ENCODE data around the gene PRSS48.
"Not testable (repeated sequence)": the region's sequence is repeated elsewhere in the genome, so short reads cannot be mapped to it uniquely, and the experiment has no call there.

Gene PRSS48

DNA sequence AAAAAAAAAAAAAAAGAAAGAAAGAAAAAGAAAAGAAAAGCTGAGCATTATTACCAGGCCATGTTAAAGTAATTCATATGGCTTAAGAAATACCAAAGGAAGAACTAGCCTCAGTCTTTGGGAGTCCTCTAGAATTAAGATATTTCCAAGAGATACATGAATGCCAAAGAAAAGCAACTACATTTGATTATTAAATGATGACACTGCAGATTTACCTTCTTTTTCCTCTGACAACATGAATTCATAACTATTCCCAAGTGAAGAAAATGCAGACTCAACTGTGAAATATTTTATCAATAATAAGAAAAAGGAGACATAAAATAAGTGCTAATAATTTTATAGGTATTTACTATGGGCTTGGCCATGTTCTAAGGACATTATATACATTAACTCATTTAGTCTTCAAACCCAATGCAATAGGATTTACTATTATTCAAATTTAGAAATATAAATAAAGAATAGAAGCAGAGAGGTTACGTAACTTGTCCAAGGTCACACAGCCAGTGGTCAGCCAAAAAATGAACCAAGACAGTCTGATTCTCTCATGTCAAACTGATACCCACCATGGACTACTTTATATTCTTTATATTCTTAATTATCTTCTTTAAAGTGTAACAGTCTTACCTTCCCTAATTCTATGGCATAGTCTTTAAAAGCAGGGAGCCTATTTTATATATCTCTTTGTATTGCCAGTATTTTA lies 41.5 kb downstream of the PRSS48 start:
- no peak for DNase-seq (ENCODE audit: low spot score)

DNA sequence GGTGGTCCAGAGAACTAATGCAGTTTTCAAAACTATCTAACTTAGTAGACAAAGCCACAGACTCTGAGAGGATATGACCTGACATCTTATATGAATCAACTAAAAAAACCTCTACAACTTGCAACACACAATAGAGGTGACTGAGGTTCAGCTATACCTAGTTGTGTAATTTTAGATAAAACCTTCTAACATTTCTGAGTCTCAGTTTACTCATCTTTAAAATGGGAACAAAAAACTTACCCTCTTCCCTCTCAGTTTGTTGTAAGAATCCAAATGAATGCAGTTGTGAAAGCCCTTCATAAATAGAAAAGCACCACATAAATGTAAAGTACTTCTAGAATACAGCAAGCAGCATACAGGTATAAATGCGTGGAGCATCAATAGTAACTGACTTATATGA lies 42.5 kb downstream of the PRSS48 start:
- no peak for DNase-seq (ENCODE audit: low spot score)

- DNase-seq (ENCODE audit: low spot score) = no peak
Measured at GRCh38 chr4:151321586-151321985, 44.6 kb downstream of the PRSS48 start.

DNA sequence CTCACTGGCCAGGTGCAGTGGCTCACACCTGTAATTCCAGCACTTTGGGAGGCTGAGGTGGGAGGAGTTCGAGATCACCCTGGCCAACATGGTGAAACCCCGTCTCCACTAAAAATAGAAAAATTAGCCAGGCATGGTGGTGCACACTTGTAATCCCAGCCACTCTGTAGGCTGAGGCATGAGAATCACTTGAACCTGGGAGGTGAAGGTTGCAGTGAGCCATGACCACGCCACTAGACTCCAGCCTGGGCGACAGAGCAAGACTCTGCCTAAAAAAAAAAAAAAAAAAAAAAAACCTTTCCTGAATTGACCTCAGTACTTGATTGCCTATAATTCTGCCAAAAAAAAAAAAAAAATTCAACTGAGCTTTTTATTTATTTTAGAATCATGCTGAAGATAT lies 45.2 kb downstream of the PRSS48 start:
- DNase-seq (ENCODE audit: low spot score) = not testable (repeated sequence)

GRCh38 chr4:151322570-151322969 lies 45.6 kb downstream of the PRSS48 start:
- DNase-seq (ENCODE audit: low spot score) = no peak

DNA sequence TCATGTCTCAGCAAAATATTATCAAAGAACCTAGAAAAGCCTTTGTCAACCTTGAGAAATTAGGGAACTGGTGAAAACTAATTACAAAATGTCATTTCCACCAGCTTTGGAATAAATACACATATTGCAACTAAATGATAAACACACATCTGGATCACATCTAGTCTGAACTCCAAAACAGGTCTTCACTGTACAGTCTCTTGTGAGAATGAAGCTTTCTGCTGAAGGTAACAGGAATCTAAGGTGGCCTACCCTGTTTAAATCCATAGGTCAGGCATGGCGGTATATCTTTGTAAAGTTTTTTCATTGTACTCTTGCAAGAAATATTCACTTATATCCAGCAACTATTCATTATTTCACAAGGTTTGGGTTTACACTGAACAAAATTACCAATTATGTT lies 46.7 kb downstream of the PRSS48 start:
- DNase-seq (ENCODE audit: low spot score) = no peak

- DNase-seq (ENCODE audit: low spot score) = no peak
Measured at GRCh38 chr4:151324124-151324751, 47.3 kb downstream of the PRSS48 start.

GRCh38 chr4:151324752-151325110 lies 47.8 kb downstream of the PRSS48 start:
- no peak for DNase-seq (ENCODE audit: low spot score)

- no peak for DNase-seq (ENCODE audit: low spot score)
Measured at GRCh38 chr4:151325111-151325948, 48.4 kb downstream of the PRSS48 start, which contains the start of gene SH3D19. SH3D19 (minus strand) TSS chr4:151325605; CDS start chr4:151325352, 253 bp downstream.

- no peak for DNase-seq (ENCODE audit: low spot score)
Measured at GRCh38 chr4:151325949-151326246, 48.9 kb downstream of the PRSS48 start.

DNA sequence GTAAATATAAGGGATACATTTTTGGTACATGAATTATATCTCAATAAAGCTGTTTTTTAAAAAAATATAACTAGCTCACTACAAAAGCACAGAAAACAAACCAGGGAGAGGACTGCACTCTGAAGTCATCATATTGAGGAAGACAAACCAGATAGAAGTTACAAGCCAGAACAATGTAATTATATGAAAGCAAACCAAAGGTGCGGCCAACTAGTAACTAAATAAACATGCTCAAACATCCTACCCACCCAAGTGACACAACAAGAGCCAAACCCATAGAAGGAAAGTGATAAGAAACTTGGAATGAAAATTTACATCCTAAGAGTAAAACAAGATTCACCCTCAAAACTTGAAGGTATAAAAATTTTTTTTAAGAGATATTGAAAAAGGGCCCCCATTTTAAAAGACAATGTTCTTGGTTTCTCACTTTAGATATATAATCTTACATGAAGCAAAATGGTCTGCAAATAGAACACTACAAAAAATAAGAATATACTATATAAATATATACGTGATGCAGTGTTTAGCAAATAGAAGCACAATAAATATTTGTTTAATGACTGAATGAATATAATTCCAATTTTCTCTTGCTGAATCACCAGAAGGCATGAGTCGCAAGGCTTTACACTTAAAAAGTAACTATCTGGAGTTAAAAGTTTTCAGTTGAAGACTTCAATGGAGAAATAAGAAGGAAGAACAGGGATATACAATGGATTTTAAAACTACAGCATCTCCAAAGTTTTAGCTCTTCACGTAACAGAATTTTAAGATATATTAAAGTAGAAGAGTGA lies 52.5 kb downstream of the PRSS48 start:
- no peak for DNase-seq (ENCODE audit: low spot score)

DNA sequence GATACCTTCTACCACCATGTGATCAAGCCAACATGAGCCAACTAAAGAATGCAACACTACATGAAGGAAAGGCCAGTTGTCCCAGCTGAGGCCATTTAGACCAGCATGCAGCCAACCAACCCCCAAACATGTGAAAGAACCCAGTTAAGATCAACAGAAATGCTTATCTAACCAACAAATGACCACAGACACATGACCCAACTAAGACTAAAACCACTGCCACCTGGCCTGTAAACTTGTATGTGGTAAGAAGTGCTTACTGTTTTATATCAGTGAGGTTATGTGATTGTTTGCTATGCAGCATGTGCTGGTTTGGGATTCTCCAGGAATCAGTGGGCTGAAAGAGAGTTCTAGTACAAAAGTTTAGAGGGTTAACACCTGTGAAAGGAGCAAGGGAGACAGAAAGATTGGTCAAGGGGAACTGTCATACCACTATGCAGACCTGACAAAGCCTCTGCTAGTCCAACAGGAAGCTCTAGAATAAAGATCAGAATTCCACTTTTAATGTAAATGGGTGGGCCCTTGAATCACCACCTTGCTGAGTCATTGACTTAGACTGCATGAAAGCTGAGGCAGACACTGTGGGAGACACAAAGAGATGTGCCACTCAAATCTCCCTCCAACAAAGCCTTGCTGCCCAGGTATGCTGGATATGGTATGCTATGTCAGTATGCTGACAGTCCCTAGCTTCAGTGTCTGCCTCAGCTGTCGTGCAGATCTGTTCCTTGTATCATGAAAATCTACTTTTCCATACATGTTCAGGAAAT lies 54.5 kb downstream of the PRSS48 start:
- DNase-seq (ENCODE audit: low spot score) = no peak

DNA sequence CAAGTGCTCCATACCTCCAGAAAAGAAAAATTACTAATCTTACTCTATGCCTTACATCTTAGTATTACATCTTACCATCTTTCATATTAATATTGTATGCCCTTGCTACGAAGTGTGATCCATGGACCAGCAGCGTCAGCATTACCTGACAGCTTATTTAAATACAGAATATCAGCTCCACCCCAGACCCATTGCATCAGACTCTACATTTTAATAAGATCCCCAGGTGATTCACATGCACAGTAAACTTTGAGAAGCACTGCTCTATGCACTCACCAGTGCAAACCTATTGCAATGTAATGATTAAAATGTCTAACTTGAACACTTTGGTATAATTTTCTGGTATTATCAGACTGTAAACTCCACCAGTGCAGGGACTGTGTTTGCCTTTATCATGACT lies 62.5 kb downstream of the PRSS48 start:
- DNase-seq (ENCODE audit: low spot score) = no peak

DNA sequence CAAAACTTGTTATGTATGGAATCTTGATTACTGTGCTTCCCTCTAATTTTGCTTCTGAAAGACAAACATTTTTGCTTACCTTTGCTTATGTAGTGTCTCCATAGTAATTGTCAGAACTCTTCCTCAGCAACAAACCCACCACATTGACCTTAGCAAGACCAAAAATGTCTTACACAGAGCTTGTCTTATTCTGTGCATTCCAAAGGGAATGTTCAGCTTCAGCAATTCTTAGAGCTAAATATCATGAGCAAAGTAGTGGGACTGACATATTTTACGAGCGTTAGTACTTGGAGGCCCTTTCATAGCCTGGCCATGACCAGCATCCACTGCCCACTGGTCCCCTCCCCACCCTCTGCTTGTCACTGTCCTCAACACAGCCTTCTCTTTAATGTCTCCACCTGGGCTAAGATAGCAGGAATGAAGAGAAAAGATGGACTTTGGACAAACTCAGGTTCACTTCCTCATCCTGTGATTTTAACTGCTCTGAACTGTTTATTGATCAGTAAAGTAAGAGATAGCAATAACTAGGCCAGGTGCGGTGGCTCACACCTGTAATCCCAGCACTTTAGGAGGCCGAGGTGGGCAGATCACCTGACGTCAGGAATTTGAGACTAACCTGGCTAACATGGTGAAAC lies 63.9 kb downstream of the PRSS48 start:
- DNase-seq (ENCODE audit: low spot score) = no peak
